Measurements from ENCODE around the gene TRIM2.

GRCh38 chr4:153362184-153362583 lies 157.9 kb downstream of the TRIM2 start:
- TF ChIP-seq SIN3A (IDR thresholded peaks at IDR 0.05; ENCODE audit: borderline replicate concordance, insufficient read depth, low read length) (no peak), POLR2AphosphoS5 (IDR thresholded peaks at IDR 0.05; ENCODE audit: low read depth, low read length) (no peak), TAF1 (IDR thresholded peaks at IDR 0.05; ENCODE audit: borderline replicate concordance, insufficient read depth, low read length) (no peak)
- TF ChIP-seq, protein P1, sequence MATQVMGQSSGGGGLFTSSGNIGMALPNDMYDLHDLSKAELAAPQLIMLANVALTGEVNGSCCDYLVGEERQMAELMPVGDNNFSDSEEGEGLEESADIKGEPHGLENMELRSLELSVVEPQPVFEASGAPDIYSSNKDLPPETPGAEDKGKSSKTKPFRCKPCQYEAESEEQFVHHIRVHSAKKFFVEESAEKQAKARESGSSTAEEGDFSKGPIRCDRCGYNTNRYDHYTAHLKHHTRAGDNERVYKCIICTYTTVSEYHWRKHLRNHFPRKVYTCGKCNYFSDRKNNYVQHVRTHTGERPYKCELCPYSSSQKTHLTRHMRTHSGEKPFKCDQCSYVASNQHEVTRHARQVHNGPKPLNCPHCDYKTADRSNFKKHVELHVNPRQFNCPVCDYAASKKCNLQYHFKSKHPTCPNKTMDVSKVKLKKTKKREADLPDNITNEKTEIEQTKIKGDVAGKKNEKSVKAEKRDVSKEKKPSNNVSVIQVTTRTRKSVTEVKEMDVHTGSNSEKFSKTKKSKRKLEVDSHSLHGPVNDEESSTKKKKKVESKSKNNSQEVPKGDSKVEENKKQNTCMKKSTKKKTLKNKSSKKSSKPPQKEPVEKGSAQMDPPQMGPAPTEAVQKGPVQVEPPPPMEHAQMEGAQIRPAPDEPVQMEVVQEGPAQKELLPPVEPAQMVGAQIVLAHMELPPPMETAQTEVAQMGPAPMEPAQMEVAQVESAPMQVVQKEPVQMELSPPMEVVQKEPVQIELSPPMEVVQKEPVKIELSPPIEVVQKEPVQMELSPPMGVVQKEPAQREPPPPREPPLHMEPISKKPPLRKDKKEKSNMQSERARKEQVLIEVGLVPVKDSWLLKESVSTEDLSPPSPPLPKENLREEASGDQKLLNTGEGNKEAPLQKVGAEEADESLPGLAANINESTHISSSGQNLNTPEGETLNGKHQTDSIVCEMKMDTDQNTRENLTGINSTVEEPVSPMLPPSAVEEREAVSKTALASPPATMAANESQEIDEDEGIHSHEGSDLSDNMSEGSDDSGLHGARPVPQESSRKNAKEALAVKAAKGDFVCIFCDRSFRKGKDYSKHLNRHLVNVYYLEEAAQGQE (IDR thresholded peaks at IDR 0.05; ENCODE audit: insufficient read depth in 1 of 2, low read depth in 2 of 2, low read length in 2 of 2) = no peak
